Lower leg skin (tissue), 3 donors: Measurements from ENCODE around the gene LGMN.

Source experiments
- POLR2A ChIP-seq, 2 donors: fragments of 450-650 bp; IDR thresholded peaks; one replicate each; pipeline ENCODE4 v1.6.1; 2016 to 2017; ENCODE audit warnings: antibody characterized with exemption in 2 of 2, mild to moderate bottlenecking in 1 of 2, moderate library complexity in 1 of 2
- TF ChIP-seq, protein P1 (sequence below), 3 donors: fragments of 450-650 bp; IDR thresholded peaks; one replicate each; pipeline ENCODE4 v1.5.1; 2016; ENCODE audit warnings: antibody characterized with exemption in 3 of 3, mild to moderate bottlenecking in 3 of 3, moderate library complexity in 2 of 3

DNA sequence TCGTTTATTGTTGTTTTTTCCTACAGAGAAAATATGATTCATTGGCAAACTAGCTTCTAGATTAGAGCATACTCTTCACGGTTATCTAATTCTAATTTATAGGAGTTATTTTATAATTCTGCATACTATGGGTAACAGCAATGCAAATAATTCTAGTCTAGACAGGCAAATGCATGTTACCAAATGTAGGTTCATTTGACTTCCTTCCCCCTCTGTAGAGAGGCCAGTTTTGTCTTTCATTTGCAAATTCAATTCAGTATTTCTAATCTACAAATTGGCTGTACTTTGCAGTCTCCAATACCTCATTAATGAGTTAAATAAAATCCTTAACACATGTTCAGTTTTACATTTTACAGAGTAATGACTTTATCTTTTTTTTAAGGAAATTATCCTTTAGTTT, 4.2 kb downstream of the LGMN start:
- TF ChIP-seq POLR2A (IDR thresholded peaks at IDR 0.05), result no peak
- TF ChIP-seq, protein P1, sequence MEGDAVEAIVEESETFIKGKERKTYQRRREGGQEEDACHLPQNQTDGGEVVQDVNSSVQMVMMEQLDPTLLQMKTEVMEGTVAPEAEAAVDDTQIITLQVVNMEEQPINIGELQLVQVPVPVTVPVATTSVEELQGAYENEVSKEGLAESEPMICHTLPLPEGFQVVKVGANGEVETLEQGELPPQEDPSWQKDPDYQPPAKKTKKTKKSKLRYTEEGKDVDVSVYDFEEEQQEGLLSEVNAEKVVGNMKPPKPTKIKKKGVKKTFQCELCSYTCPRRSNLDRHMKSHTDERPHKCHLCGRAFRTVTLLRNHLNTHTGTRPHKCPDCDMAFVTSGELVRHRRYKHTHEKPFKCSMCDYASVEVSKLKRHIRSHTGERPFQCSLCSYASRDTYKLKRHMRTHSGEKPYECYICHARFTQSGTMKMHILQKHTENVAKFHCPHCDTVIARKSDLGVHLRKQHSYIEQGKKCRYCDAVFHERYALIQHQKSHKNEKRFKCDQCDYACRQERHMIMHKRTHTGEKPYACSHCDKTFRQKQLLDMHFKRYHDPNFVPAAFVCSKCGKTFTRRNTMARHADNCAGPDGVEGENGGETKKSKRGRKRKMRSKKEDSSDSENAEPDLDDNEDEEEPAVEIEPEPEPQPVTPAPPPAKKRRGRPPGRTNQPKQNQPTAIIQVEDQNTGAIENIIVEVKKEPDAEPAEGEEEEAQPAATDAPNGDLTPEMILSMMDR (IDR thresholded peaks at IDR 0.05), result no peak
